SW 1271 (cell line): ENCODE data around the gene CRELD2.

Experiments
- DNase-seq, 2 experiments: peaks; one replicate each; lab custom pipeline; 2025; lab: John Stamatoyannopoulos, UW

CRELD2 gene

GRCh38 chr22:49913026-49913425, 5.4 kb upstream of the CRELD2 start:
- DNase-seq = no peak

- no peak for DNase-seq
These were observed 5.0 kb upstream of the CRELD2 start for GRCh38 chr22:49913446-49913845.

- no peak for DNase-seq
These were observed 4.2 kb upstream of the CRELD2 start for GRCh38 chr22:49914256-49914655.

GRCh38 chr22:49915610-49916009, 2.8 kb upstream of the CRELD2 start:
- DNase-seq = no peak

GRCh38 chr22:49916831-49917230, 1.6 kb upstream of the CRELD2 start:
- no peak for DNase-seq

- DNase-seq = no peak
These were observed 762 bp downstream of the CRELD2 start for GRCh38 chr22:49918911-49919881.

GRCh38 chr22:49920859-49921258, 2.4 kb downstream of the CRELD2 start:
- DNase-seq = no peak

GRCh38 chr22:49921508-49922278, 3.3 kb downstream of the CRELD2 start:
- DNase-seq = no peak

- DNase-seq = no peak
These were observed 4.0 kb downstream of the CRELD2 start for GRCh38 chr22:49922484-49922883.

- no peak for DNase-seq
These were observed 4.5 kb downstream of the CRELD2 start for GRCh38 chr22:49922926-49923325.

- no peak for DNase-seq
These were observed 5.0 kb downstream of the CRELD2 start for GRCh38 chr22:49923445-49923844.

GRCh38 chr22:49924113-49924833, 5.8 kb downstream of the CRELD2 start:
- DNase-seq = no peak

- DNase-seq = no peak
These were observed 7.2 kb downstream of the CRELD2 start for GRCh38 chr22:49925525-49926128.

GRCh38 chr22:49926916-49927315, 8.5 kb downstream of the CRELD2 start:
- DNase-seq = no peak

GRCh38 chr22:49927483-49928184, 9.2 kb downstream of the CRELD2 start:
- no peak for DNase-seq

GRCh38 chr22:49928185-49928495, 9.7 kb downstream of the CRELD2 start:
- no peak for DNase-seq

GRCh38 chr22:49928555-49929210, 10.2 kb downstream of the CRELD2 start:
- no peak for DNase-seq

GRCh38 chr22:49929211-49929979, 11.0 kb downstream of the CRELD2 start:
- no peak for DNase-seq

GRCh38 chr22:49929994-49930575, 11.7 kb downstream of the CRELD2 start:
- DNase-seq = no peak
